HL-60 (cell line): Measurements from ENCODE around the gene CAMKK2.
"Not testable (repeated sequence)": the region's sequence is repeated elsewhere in the genome, so short reads cannot be mapped to it uniquely, and the experiment has no call there.

Source experiments
- DNase-seq, 2 experiments: peaks; one replicate each; pipeline ENCODE4 v3.0.0-alpha.2; 2010 to 2020; ENCODE audit warnings: low read depth in 1 of 2, low spot score in 1 of 2
- H3K27ac ChIP-seq: fragments of 250-450 bp; sonication (Bioruptor Pico); replicated peaks from 2 replicates; pipeline ENCODE4 v1.5.1; 2020; ENCODE audit warnings: mild to moderate bottlenecking, moderate library complexity
- H3K27me3 ChIP-seq: fragments of 250-450 bp; sonication (Bioruptor Pico); 2 replicates; pipeline ENCODE4 v1.5.1; 2021; ENCODE audit warnings: mild to moderate bottlenecking, moderate library complexity; ENCODE audit not compliant: insufficient read depth, poor library complexity, severe bottlenecking
- H3K4me3 ChIP-seq: replicated peaks from 2 replicates; pipeline ENCODE4 v1.5.1; 2011; ENCODE audit warnings: mild to moderate bottlenecking, control low read depth, low read length; ENCODE audit not compliant: insufficient read depth
- CTCF ChIP-seq: IDR thresholded peaks from one replicate; pipeline ENCODE4 v1.5.1; 2011; ENCODE audit warnings: low read length, control low read depth, inconsistent platforms; ENCODE audit not compliant: insufficient read depth
- GABPA ChIP-seq: IDR thresholded peaks from 2 replicates; pipeline ENCODE4 v1.6.1; 2012; ENCODE audit warnings: low read depth
- POLR2AphosphoS5 ChIP-seq: IDR thresholded peaks from 2 replicates; pipeline ENCODE4 v1.6.1; 2012; ENCODE audit warnings: low read depth
- REST ChIP-seq: IDR thresholded peaks from 2 replicates; pipeline ENCODE4 v1.6.1; 2012; ENCODE audit warnings: low read depth; ENCODE audit not compliant: insufficient replicate concordance
- SPI1 ChIP-seq: IDR thresholded peaks from 2 replicates; pipeline ENCODE4 v1.6.1; 2012; ENCODE audit warnings: low read depth, mild to moderate bottlenecking, borderline replicate concordance

Gene CAMKK2

GRCh38 chr12:121301876-121302275, 5.4 kb upstream of the CAMKK2 start:
- no peak for DNase-seq
- no peak for TF ChIP-seq POLR2AphosphoS5
- Histone ChIP-seq H3K27ac (peak overlapping the region; percentile 58), H3K27me3 (no peaks in the 10 kb centered on the region), H3K4me3 (no peak overlapping the region)

- Histone ChIP-seq H3K27me3 (no peaks in the 10 kb centered on the region), H3K4me3 (no peak overlapping the region), H3K27ac (peak overlapping the region; percentile 24; the same call in 1 of the 2 replicates)
- DNase-seq = no peak
- TF ChIP-seq GABPA (no peak), SPI1 (no peak), REST (no peak), POLR2AphosphoS5 (no peak), CTCF (no peak)
Measured at GRCh38 chr12:121300083-121300819, 3.7 kb upstream of the CAMKK2 start.

- no peaks in the 10 kb centered on the region for H3K27me3 ChIP-seq
- no peak overlapping the region for H3K4me3 ChIP-seq
- no peak for DNase-seq
- H3K27ac ChIP-seq = no peak overlapping the region
- no peak for TF ChIP-seq SPI1
- no peak for TF ChIP-seq REST
- no peak for TF ChIP-seq CTCF
- TF ChIP-seq GABPA = no peak
- TF ChIP-seq POLR2AphosphoS5 = no peak
Measured at GRCh38 chr12:121299662-121300061, 3.2 kb upstream of the CAMKK2 start.

GRCh38 chr12:121298411-121298810, 1.9 kb upstream of the CAMKK2 start:
- H3K4me3 ChIP-seq, DNase-seq, H3K27me3 ChIP-seq: not testable (repeated sequence)

GRCh38 chr12:121297435-121297991, 1.0 kb upstream of the CAMKK2 start:
- H3K27ac ChIP-seq = peak overlapping the region; percentile 81
- no peak for DNase-seq
- TF ChIP-seq POLR2AphosphoS5 (no peak), CTCF (no peak), GABPA (no peak), REST (no peak), SPI1 (no peak)
- peak overlapping the region; percentile 66 for H3K4me3 ChIP-seq
- H3K27me3 ChIP-seq = no peaks in the 10 kb centered on the region

More at GRCh38 chr12:121298411-121298810, 1.9 kb upstream of the CAMKK2 start:
- H3K27ac ChIP-seq = not testable (repeated sequence)
